ENCODE data around the gene TRPM2.
"Not testable (repeated sequence)": the region's sequence is repeated elsewhere in the genome, so short reads cannot be mapped to it uniquely, and the experiment has no call there.

Gene TRPM2

DNA sequence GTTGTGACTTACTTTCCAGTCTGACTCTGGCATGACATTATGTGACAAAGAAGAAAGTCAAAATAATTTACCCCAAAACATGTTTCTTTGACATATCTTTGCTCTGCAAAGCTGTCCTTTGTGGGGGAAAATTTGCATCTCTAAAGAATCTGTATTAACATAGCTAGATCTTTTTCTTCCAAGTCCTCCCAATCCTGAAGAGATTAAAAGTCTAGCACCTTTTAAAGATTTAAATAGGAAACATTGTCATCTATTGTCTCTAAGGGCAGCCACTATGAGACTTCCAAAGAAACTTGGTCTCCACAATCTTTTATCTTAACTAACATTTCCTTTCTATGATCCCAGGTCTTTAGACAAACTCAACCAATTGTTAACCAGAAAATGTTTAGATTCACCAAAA is 117.9 kb downstream of the TRPM2 start:
- DNase-seq (ENCODE audit: insufficient read length, low spot score) (no peak), FAIRE-seq (no peak)
- no peak for TF ChIP-seq POLR2A (IDR thresholded peaks at IDR 0.05; ENCODE audit: low read depth, low read length)

DNA sequence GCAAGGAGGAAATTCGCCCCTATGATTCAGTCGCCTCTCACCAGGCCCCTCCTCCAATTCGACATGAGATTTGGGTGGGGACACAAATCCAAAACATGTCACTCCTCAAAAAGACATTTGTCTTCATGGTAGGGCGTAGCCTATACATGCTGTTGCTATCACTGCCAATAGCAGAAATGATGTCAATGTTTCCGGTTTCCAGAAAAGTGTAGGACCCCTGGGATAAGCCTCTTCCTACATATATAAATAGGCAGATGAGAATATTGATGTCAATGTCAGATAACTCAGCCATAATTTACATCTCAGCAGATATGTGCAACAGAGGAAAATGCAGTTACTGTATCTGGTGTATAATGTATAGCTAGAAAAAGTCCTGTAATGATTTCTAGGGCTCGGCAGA is 118.6 kb downstream of the TRPM2 start:
- no peak for TF ChIP-seq POLR2A (IDR thresholded peaks at IDR 0.05; ENCODE audit: low read depth, low read length)
- FAIRE-seq, result no peak
- DNase-seq (ENCODE audit: insufficient read length, low spot score), result no peak

DNA sequence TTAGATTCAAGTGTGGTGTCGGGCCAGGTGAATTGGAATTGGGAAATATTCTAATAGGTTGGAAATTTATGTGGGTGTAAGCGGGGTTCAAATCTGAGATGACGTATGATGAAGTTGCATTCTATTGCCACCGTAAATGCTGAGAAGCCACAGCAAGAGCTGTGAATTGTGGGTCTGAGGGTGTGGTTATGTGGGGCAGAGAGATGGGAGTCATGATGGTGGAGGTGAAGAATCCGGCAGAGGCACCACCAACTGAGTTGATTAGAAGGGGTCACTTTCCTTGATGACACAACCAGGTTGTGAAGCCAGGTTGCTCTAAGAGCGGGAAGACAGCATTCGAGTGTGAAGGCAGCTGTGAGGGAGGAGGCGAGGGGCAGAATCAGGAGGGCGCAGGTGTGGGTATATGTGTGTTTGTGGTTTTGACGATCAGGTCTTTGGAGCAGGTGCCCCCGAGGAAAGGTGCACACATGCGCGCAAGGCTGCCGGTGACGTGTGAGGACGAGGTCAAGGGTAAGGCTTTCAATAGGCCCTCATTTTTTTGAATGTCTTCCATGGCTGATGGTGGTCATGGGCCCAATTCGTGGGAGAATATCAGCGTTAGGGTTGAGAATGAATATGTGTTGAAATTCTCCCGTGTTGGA is 120.6 kb downstream of the TRPM2 start:
- DNase-seq (ENCODE audit: insufficient read length, low spot score) (no peak), FAIRE-seq (no peak)
- TF ChIP-seq POLR2A (IDR thresholded peaks at IDR 0.05; ENCODE audit: low read depth, low read length), result no peak

DNA sequence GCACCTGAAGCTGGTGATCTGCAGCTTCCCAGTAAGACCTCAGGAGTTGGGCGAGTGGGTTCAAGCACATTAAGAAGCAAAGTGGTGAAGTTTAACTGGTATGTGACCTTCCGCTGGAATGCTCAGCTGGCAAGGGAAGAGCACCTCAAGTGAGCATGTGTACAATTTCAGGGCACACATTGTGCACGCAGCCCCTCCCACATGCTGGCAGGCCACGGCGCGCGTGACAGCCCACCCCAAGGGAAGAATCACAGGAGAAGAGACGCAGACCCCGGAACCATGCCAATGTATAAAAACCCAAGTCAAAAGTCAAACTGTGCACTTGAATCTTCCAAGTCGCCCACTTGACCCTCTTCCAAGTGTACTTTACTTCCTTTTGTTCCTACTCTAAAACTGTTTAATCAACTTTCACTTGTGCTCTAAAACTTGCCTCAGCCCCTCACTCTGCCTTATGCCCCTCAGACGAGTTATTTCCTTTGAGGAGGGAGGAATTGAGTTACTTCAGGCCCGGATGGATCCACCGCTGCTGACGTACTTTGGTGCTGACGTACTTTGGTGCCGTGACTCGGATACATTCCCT is 121.9 kb downstream of the TRPM2 start:
- FAIRE-seq, result no peak
- no peak for DNase-seq (ENCODE audit: insufficient read length, low spot score)
- no peak for TF ChIP-seq POLR2A (IDR thresholded peaks at IDR 0.05; ENCODE audit: low read depth, low read length)

DNA sequence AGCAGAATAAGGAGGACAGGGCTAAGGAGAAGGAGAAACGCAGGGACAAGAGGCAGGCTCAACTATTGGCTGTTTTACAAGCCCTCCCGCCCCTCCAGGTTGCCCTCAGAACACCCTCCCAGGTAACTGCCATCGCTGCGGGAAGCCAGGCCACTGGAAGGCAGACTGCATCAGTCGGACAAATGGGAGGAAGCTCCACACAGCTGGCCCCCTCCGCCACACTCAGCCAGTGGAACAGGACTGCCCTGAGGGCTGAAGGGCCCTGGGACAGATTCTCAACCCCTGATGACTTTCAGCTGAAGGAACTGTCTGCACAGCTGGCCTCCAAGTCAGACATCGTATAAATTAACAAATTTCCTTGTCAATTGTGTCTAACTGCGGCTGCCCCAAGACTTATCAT is 123.7 kb downstream of the TRPM2 start:
- DNase-seq (ENCODE audit: insufficient read length, low spot score), result no peak
- TF ChIP-seq POLR2A (IDR thresholded peaks at IDR 0.05; ENCODE audit: low read depth, low read length), result no peak
- no peak for FAIRE-seq

DNA sequence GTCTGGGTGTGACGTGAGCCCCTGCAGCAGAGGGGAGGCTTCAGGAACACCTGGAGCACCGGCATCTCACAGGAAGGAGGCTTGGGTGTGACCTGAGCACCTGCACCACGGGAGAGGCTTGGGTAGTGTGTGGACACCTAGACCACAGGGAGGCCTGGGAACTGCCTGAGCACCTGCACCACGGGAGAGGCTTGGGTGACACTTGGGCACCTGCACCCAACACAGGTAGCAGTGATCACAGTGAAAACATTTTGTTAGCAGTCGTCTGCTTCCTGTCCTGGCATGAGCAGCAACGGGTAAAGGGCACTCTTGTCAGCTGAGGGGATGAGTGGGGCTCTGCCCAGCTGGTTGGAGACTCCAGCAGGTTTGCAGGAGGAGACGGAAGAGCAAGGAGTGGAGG is 124.3 kb downstream of the TRPM2 start:
- DNase-seq (ENCODE audit: insufficient read length, low spot score), result no peak
- no peak for FAIRE-seq
- TF ChIP-seq POLR2A (IDR thresholded peaks at IDR 0.05; ENCODE audit: low read depth, low read length), result no peak

DNA sequence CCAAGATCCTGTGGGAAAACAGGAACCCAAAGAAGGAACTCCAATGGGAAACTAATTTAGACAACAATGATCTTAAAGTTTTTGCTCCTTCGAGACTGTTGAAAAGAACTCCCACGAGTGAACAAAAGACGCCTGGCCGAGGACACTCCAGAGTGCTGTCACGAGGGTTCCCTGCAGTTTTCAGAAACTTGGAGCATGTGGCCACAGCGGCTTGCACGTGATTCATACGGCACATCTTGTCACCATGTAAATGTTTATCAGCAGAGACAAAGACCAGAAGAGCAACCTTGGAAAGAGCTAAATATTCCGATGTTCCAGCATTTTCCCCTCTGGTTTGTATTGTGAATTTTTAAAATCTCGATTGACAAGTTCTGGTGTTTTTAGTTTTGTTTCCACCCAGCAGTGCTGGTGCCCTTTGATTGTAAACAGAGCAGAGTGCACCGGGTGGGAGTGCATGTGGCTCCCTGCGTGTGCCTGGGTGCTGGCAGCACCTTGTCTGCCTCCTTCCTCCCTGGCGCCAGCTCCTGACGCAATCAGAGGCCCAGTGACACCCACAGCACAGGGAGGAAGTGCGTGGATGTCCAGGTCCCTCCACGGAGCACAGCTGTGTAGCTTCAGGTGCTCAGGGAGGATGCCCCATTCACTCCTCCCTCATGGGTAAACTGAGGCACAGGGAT is 124.8 kb downstream of the TRPM2 start:
- DNase-seq (ENCODE audit: insufficient read length, low spot score), result no peak
- no peak for TF ChIP-seq POLR2A (IDR thresholded peaks at IDR 0.05; ENCODE audit: low read depth, low read length)
- FAIRE-seq, result no peak

DNA sequence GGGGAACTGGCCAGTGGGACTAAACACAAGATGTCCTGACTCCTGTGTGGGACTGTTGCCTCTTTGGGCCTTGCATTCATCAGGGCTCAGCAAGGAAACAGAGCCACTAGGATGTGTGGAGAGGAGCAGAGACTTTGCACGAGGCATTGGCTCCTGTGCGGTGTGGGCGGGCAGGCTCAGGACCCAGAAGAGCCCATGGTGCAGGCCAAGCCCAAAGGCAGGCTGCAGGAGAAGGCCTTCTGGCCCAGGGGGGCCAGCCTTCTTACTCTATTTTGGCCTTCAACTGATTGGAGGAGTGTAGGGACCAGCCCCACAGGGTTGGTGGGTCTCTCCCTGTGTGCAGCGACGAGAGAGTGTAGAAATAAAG is 125.4 kb downstream of the TRPM2 start:
- no peak for TF ChIP-seq POLR2A (IDR thresholded peaks at IDR 0.05; ENCODE audit: low read depth, low read length)
- no peak for DNase-seq (ENCODE audit: insufficient read length, low spot score)
- no peak for FAIRE-seq

DNA sequence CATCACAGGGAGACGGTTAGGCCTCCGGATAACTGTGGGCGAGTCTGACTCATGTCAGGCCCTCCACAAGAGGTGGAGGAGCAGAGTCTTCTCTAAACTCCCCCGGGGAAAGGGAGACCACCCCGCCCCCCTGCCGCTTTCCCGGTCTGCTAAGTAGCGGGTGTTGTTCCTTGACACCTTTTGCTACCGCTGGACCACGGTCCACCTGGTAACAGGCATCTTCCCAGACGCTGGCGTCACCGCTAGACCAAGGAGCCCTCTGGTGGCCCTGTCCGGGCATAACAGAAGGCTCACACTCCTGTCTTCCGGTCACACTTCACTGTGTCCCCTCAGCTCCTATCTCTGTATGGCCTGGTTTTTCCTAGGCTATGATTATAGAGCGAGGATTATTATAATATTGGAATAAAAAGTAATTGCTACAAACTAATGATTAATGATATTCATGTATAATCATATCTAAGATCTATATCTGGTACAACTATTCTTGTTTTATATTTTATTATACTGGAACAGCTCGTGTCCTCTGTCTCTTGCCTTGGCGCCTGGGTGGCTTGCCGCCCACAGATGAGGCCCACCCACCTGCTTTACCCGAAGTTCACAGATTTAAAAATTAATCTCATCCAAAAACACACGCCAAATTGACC is 126.3 kb downstream of the TRPM2 start:
- not testable (repeated sequence) for DNase-seq (ENCODE audit: insufficient read length, low spot score); FAIRE-seq

DNA sequence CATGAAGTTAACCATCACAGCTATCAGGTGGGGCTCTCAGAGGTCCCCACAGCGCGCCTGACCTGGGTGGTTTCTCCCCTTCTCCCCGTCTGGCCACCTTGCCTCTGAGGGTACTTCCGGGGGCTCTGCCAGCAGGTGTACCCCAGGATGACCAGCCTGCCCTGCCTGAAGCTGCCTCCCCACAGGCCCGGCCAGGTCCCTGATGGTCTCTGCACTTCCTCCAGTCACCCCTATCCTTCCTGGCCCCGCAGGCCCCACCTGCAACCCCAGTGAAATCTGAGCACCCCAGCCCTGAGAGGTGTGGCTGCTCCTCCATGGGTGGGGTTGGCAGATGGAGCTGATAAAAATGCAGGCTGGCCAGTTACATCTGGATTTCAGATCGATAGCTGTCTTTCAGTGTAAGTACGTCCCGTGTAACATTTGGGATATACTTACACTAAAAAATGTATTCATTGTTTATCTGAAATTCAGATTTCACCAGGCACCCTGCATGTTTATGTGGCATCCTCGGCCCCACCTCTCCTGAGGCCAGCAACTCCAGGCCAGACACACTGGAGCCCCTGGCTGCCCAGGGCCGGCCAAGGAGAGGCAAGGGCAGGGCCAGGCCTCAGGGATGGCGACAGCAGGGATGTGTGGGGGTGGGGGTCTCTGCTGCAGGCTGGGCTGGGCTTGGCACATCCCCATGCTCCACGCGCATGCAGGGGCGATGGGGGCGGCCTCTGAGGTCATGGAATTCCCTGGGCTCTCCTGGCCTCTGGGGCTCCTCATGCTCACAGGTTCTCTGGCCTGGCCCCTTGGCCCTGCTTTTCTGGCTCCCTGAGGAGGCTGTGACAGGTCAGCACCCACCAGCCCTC is 127.0 kb downstream of the TRPM2 start:
- DNase-seq (ENCODE audit: insufficient read length, low spot score) (no peak), FAIRE-seq (no peak)
- no peak for TF ChIP-seq POLR2A (IDR thresholded peaks at IDR 0.05; ENCODE audit: low read depth, low read length)

DNA sequence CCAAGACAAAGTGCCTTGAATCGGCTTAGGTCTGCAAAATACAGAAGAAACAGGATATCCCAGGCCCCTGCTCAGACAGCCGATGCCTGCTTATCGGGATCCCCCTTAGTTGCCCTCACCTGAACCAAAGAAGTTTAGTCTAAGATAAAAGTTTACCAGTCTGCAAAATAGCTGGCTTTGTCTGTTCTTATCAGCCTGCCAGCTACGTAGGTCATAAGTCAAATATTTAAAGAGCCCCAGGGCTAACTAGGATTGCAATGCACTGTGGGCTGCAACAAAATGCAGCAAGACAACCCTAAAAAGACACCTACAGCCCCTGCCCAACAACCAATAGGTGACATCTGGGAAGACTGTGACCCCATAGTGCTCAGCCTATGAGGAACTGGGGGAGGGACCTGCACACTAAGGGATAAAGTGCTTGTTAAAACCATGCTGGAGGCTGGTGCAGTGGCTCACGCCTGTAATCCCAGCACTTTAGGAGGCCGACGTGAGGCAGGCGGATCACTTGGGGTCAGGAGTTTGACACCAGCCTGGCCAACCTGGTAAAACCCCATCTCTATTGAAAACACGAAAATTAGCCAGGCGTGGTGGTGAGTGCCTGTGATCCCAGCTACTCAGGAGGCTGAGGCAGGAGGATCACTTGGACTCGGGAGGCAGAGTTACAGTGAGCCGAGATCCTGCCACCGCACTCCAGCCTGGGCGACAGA is 129.3 kb downstream of the TRPM2 start:
- FAIRE-seq (no peak), DNase-seq (ENCODE audit: insufficient read length, low spot score) (no peak)
- TF ChIP-seq POLR2A (IDR thresholded peaks at IDR 0.05; ENCODE audit: low read depth, low read length), result no peak

DNA sequence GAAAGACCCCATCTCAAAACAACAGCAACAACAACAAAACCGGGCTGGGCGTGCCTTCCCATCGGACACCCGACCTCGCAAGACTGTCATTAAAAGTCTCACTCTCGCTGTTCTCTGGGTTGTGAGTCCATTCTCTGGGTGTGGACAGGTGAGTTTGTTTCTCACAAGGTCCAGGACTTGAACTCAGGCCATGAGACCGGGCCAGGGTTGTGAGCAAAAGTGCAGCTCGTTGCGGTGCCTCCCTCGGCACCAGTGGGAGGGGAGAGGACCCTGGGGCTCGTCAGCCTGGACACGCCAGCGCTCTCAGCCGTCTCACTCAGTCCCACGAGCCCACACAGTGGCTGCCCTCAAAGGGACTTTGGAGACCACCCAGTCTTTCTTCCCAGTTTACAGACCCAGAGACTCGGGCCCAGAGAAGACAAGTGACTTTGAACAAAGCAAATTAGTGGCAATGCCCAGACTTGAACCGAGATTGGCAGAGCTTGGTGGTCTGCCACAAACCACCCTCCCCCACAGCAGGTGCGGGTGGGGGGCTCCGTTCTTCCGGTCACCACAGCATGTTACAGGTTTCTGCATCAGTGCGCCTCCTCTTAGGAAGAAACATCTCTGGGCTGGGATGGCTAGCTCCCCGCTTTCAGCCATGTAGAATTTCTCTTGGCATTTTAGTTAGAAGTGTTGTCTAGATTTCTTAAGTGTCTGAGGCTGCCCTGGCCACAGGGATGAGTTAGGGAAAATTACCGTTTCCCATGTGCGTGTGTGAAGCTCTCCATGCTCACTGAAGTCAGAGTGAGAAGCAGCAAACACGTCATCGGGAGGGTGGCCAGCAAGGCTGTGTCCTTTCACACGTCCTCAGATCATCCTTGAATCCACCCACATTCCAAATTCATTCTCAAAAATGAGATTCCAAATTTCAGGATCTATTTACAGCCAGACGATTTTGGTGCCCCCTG is 130.1 kb downstream of the TRPM2 start:
- no peak for TF ChIP-seq POLR2A (IDR thresholded peaks at IDR 0.05; ENCODE audit: low read depth, low read length)
- DNase-seq (ENCODE audit: insufficient read length, low spot score) (no peak), FAIRE-seq (no peak)
